Endothelial cell of umbilical vein (primary cell): ENCODE measurements around the gene PDE4B. TPM values are rescaled to one million over a fixed set of nuclear protein-coding genes. Genes with fewer than 3 reads are reported as not detected.

Experiments
- BruUV-seq: library from RNA; stranded (reverse); fragments of 400-500 nt; replicated peaks from 2 replicates; lab custom pipeline; 2021; lab: Mats Ljungman, UMichigan
- CTCF ChIA-PET: fragments of 300-600, 350-600 bp; sonication (Branson Sonifier 250); formaldehyde crosslinking; loops from one replicate; lab custom pipeline; 2021; ENCODE audit warnings: antibody characterized with exemption, inconsistent platforms; lab: Charles Lee
- POLR2A ChIA-PET: fragments of 300-600, 350-600 bp; sonication (Branson Sonifier 250); formaldehyde crosslinking; loops from one replicate; lab custom pipeline; 2021; ENCODE audit warnings: antibody characterized with exemption, inconsistent platforms; lab: Charles Lee
- DNase-seq: peaks from one replicate; pipeline ENCODE4 v3.0.0-alpha.2; 2011; ENCODE audit warnings: low read depth, low spot score
- FAIRE-seq: peaks from 2 replicates; lab custom pipeline; 2011; peaks lifted over from hg19 to GRCh38; lab: Jason Lieb, UNC
- H2AFZ ChIP-seq: 2 replicates; pipeline ENCODE4 v1.6.0; 2012; ENCODE audit warnings: low read depth, low read length, control low read depth, inconsistent platforms
- H3K27ac ChIP-seq: 2 replicates; pipeline ENCODE4 v1.5.1; 2011; ENCODE audit warnings: low read depth, mild to moderate bottlenecking, control low read depth, low read length, moderate library complexity; ENCODE audit not compliant: insufficient read depth
- H3K27me3 ChIP-seq, 2 experiments: 2 replicates each; pipeline versions ENCODE4 v1.6.0 to v1.6.1; 2011; ENCODE audit warnings: low read length in 2 of 2, mixed read lengths in 1 of 2; ENCODE audit not compliant: control insufficient read depth in 2 of 2, insufficient read depth in 2 of 2
- H3K36me3 ChIP-seq, 2 experiments: 2 replicates in 1 of 2; 3 replicates in 1 of 2; pipeline ENCODE4 v1.5.1; 2011; ENCODE audit warnings: low read length in 2 of 2, mild to moderate bottlenecking in 1 of 2, moderate library complexity in 1 of 2; ENCODE audit not compliant: control insufficient read depth in 2 of 2, insufficient read depth in 2 of 2; ENCODE audit errors: extremely low read depth in 1 of 2
- H3K4me1 ChIP-seq: 3 replicates; pipeline ENCODE4 v1.5.1; 2011; ENCODE audit warnings: mild to moderate bottlenecking, low read length; ENCODE audit not compliant: control insufficient read depth, insufficient read depth; ENCODE audit errors: extremely low read depth
- H3K4me2 ChIP-seq: 2 replicates; pipeline ENCODE4 v1.6.1; 2011; ENCODE audit warnings: low read length, control low read depth, mixed read lengths; ENCODE audit not compliant: insufficient read depth
- H3K4me3 ChIP-seq, 3 experiments: fragments of 200-600 bp in 1 of 3; sonication (generic), shearing (Covaris generic) in 1 of 3; replicated peaks in 1 of 3; 2 replicates each; pipeline ENCODE4 v1.5.1; 2011 to 2016; ENCODE audit warnings: control low read depth in 3 of 3, low read length in 3 of 3, mild to moderate bottlenecking in 2 of 3, inconsistent platforms in 1 of 3, low read depth in 1 of 3, moderate library complexity in 1 of 3; ENCODE audit not compliant: insufficient read depth in 1 of 3
- H3K79me2 ChIP-seq: 2 replicates; pipeline ENCODE4 v1.6.0; 2012; ENCODE audit warnings: low read length, inconsistent platforms; ENCODE audit not compliant: control insufficient read depth, insufficient read depth
- H3K9ac ChIP-seq: replicated peaks from 2 replicates; pipeline ENCODE3; 2011; ENCODE audit warnings: low read length, control low read depth; ENCODE audit not compliant: insufficient read depth; ENCODE audit errors: extremely low read depth
- H3K9me1 ChIP-seq: replicated peaks from 3 replicates; pipeline ENCODE4 v1.6.0; 2011; ENCODE audit warnings: mild to moderate bottlenecking, low read length; ENCODE audit not compliant: control insufficient read depth, insufficient read depth; ENCODE audit errors: extremely low read depth
- H3K9me3 ChIP-seq: replicated peaks from 2 replicates; pipeline ENCODE4 v1.5.1; 2012; ENCODE audit warnings: low read length, inconsistent platforms; ENCODE audit not compliant: control insufficient read depth, insufficient read depth
- H4K20me1 ChIP-seq: replicated peaks from 2 replicates; pipeline ENCODE3; 2011; ENCODE audit warnings: mild to moderate bottlenecking, low read length; ENCODE audit not compliant: control insufficient read depth, insufficient read depth; ENCODE audit errors: extremely low read depth
- FOS ChIP-seq: IDR thresholded peaks from 2 replicates; pipeline ENCODE4 v1.6.1; 2011; ENCODE audit warnings: mild to moderate bottlenecking, low read length, moderate library complexity, borderline replicate concordance; ENCODE audit not compliant: insufficient read depth
- dilution Hi-C: fragments of 300-500 bp; cut with MboI; formaldehyde crosslinking; loops from one replicate; pipeline ENCODE4 v1.15.0; 2019; ENCODE audit warnings: low sequenced_read_pairs; ENCODE audit not compliant: extremely low pct_ligation_motif_present
- intact Hi-C: fragments of 100-400 bp; cut with micrococcal nuclease; formaldehyde crosslinking; loops from one replicate; pipeline ENCODE4 v1.10.0; 2022
- polyA plus RNA-seq, 4 experiments: library from polyadenylated mRNA; depleted of rRNA in 3 of 4; stranded (reverse) in 3 of 4; unstranded in 1 of 4; fragments of >200 nt; gene quantifications; 2 replicates each; pipeline versions ENCODE4 v1.2.1 to v1.2.3, GENCODE V29; 2011 to 2012; ENCODE audit warnings: missing spikeins in 1 of 4
- total RNA-seq: library from RNA; stranded (reverse); gene quantifications from 2 replicates; pipeline ENCODE4 v1.2.3, GENCODE V29; 2021
- TF ChIP-seq, protein P1 (sequence below), 2 donors: IDR thresholded peaks; 1 replicate in 1 of 2; 2 replicates in 1 of 2; pipeline ENCODE4 v1.5.1; 2011; ENCODE audit warnings: low read length in 2 of 2, mild to moderate bottlenecking in 2 of 2, moderate library complexity in 2 of 2, control low read depth in 1 of 2, inconsistent platforms in 1 of 2, low read depth in 1 of 2; ENCODE audit not compliant: insufficient read depth in 1 of 2; ENCODE audit errors: extremely low read depth in 1 of 2

PDE4B gene
- total and polyA plus RNA-seq, 2 donors (not counting 3 experiments of a cell fraction or from before 2014, with no cell fraction given): 63.5 to 69.8 TPM

DNA sequence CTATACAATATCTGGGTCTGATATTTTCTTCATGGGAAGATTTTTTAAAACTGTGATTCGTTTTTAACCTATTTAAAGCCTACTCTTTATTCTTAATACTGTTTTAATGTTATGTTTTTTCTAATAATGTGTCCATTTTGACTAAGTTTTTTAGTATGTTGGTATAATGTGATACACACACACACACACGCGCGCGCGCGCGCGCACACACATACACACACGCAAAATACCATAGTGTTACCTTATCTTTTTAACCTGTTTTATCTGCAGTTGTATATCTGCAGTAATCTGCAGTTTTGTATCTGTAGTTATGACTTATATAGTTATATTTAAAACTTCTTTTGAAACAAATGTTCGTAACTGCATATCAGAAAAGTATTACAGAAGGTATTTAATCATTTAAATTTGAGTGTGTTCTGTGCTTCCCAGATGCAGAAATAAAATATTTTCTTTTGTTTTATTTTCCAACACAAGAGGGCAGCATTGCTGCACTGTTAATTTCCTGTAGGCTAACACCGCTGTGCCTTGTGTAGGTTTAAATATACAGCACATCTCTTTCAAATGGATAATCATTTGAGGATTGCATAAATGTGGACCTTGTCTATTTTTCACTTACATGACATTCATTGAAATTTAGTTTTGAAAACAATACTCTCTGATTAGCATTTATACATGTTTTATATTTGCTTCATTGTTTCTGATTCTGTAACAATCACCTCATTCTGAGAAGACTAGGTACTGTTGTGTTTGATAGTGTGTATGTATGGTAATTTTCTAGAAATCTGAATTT is 166.1 kb downstream of the PDE4B start:
- H3K36me3 ChIP-seq: no peaks in the 10 kb centered on the region
- ChIA-PET CTCF (interaction anchor here (0.6 to 5.9 kb wide), 8 partner anchors 238 to 545 kb away, joined by 3 to 116 read pairs (median 16); no protein-coding TSS in a partner anchor), POLR2A (no interaction called here)
- H3K9me3 ChIP-seq: no peaks in the 10 kb centered on the region
- H3K4me1 ChIP-seq: peaks cover 10% of the 10 kb centered on the region
- H2AFZ ChIP-seq: no peak overlapping the region
- no peak overlapping the region for H3K4me2 ChIP-seq
- no peak overlapping the region for H3K4me3 ChIP-seq
- no peaks in the 10 kb centered on the region for H4K20me1 ChIP-seq
- H3K9ac ChIP-seq: no peak overlapping the region
- FAIRE-seq: peak; percentile 64
- dilution Hi-C loops (no loop called here), intact Hi-C loops (loop anchor here (1.0 to 10.0 kb wide), 8 partner anchors 284 to 1254 kb away; partner anchors contain the start of gene DYNLT5)
- H3K9me1 ChIP-seq: no peaks in the 10 kb centered on the region
- H3K27ac ChIP-seq: no peak overlapping the region
- H3K27me3 ChIP-seq: no peaks in the 10 kb centered on the region
- TF ChIP-seq FOS: no peak
- TF ChIP-seq, protein P1, sequence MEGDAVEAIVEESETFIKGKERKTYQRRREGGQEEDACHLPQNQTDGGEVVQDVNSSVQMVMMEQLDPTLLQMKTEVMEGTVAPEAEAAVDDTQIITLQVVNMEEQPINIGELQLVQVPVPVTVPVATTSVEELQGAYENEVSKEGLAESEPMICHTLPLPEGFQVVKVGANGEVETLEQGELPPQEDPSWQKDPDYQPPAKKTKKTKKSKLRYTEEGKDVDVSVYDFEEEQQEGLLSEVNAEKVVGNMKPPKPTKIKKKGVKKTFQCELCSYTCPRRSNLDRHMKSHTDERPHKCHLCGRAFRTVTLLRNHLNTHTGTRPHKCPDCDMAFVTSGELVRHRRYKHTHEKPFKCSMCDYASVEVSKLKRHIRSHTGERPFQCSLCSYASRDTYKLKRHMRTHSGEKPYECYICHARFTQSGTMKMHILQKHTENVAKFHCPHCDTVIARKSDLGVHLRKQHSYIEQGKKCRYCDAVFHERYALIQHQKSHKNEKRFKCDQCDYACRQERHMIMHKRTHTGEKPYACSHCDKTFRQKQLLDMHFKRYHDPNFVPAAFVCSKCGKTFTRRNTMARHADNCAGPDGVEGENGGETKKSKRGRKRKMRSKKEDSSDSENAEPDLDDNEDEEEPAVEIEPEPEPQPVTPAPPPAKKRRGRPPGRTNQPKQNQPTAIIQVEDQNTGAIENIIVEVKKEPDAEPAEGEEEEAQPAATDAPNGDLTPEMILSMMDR (IDR thresholded peaks at IDR 0.05; ENCODE audit: extremely low read depth in 1 of 2, insufficient read depth in 1 of 2, low read depth in 1 of 2, low read length in 2 of 2): peak; percentile 21 to 29
- peak; percentile 73 for DNase-seq
- no TSS peak for BruUV-seq
- H3K79me2 ChIP-seq: no peaks in the 10 kb centered on the region
